Kidney (tissue), 14 donors: Measurements from ENCODE around the gene CCL5. TPM values are rescaled to one million over a fixed set of nuclear protein-coding genes. Genes with fewer than 3 reads are reported as not detected.

Source experiments
- DNase-seq, 5 donors: peaks; one replicate each; pipeline ENCODE4 v3.0.0-alpha.2; 2013 to 2020
- FAIRE-seq: peaks from 2 replicates; lab custom pipeline; 2012; peaks lifted over from hg19 to GRCh38; lab: Jason Lieb, UNC
- H3K27ac ChIP-seq, 2 donors: one replicate each; pipeline ENCODE4 v1.7.0; 2013; ENCODE audit warnings: low read depth in 2 of 2, low read length in 2 of 2, inconsistent platforms in 1 of 2
- H3K27me3 ChIP-seq: one replicate; pipeline ENCODE4 v1.7.1; 2013; ENCODE audit warnings: low read length, inconsistent platforms; ENCODE audit not compliant: control insufficient read depth, insufficient read depth
- H3K36me3 ChIP-seq, 3 donors: one replicate each; pipeline versions ENCODE4 v1.7.0 to v1.7.1; 2013; ENCODE audit warnings: low read length in 3 of 3, control low read depth in 1 of 3, inconsistent platforms in 1 of 3; ENCODE audit not compliant: insufficient read depth in 3 of 3, control insufficient read depth in 2 of 3
- H3K4me1 ChIP-seq, 3 donors: one replicate each; pipeline versions ENCODE4 v1.7.0 to v1.7.1; 2013; ENCODE audit warnings: low read length in 3 of 3, inconsistent platforms in 1 of 3, low read depth in 1 of 3; ENCODE audit not compliant: control insufficient read depth in 2 of 3, insufficient read depth in 2 of 3
- H3K4me3 ChIP-seq, 3 donors: one replicate each; pipeline versions ENCODE4 v1.7.0 to v1.8.1; 2013; ENCODE audit warnings: low read length in 3 of 3, control low read depth in 1 of 3, inconsistent platforms in 1 of 3
- H3K9ac ChIP-seq, 3 donors: one replicate each; pipeline versions ENCODE4 v1.7.0 to v1.7.1; 2013; ENCODE audit warnings: low read length in 3 of 3, control low read depth in 1 of 3, inconsistent platforms in 1 of 3
- H3K9me3 ChIP-seq, 3 donors: one replicate each; pipeline versions ENCODE4 v1.7.0 to v1.7.1; 2013; ENCODE audit warnings: low read length in 3 of 3, control low read depth in 1 of 3, inconsistent platforms in 1 of 3; ENCODE audit not compliant: control insufficient read depth in 2 of 3, insufficient read depth in 1 of 3
- intact Hi-C: fragments of 100-400 bp; cut with DNase I; formaldehyde crosslinking; loops from one replicate; pipeline ENCODE4 v1.11.1; 2022
- polyA plus RNA-seq: library from polyadenylated mRNA; stranded (reverse); fragments of 350-450 nt; fragmentation: Illumina TruSeq; extraction: RNeasy Lipid Tissue Mini Kit (QIAGEN cat#74804); gene quantifications from one replicate; pipeline ENCODE4 v1.2.3, GENCODE V29; 2014; ENCODE audit warnings: low read depth, low replicate concordance; ENCODE audit not compliant: insufficient read depth
- total RNA-seq: library from RNA; stranded (reverse); fragmentation: NEBNext Ultra II Directional; extraction: Animal tissue kit (Norgen Biotek cat#: 25700); gene quantifications from one replicate; pipeline ENCODE4 v1.2.1, GENCODE V29; 2021
- TF ChIP-seq, protein P1 (sequence below): IDR thresholded peaks from 3 replicates; pipeline ENCODE4 v1.5.1; 2012; ENCODE audit warnings: mild to moderate bottlenecking, moderate library complexity, borderline replicate concordance; ENCODE audit not compliant: insufficient read depth; ENCODE audit errors: extremely low read depth
- donor health status: control.
- donor health status: control.
- donor health status: control.
- donor health status: control.
- donor health status: control.
- donor health status: DM: yes; HTN: yes; CAD: no.
- donor health status: Normal renal cell carcinoma (clear cell type).

The CCL5 gene
- total and polyA plus RNA-seq, 2 donors from 2014 or later, result 4.2 to 10.3 TPM

DNA sequence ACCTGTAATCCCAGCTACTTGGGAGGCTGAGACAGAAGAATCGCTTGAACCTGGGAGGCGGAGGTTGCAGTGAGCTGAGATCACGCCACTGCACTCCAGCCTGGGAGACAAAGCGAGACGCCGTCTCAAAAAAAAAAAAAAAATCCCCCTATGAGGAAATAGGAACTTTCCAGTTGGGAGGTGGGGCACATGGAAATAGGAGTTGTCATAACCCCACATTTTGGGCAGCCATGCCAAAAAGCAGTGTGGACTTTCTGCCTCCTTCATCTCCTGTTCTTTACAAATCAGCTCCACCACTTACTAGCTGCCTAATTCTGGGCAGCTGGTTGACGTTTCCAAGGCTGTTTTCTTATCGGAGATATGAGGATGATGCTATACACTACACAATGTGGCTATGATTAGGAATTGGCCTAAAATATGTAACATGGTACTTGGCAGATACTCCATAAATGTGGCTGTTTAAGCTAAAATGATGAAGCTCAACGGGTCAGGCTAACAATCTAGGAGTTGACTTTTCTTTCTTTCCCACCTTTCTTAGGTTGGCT lies 21.5 kb upstream of the CCL5 start:
- Histone ChIP-seq H3K9me3 (no peaks in the 10 kb centered on the region), H3K27ac (no peak overlapping the region), H3K4me1 (peaks cover 0 to 5% (median 3%) of the 10 kb centered on the region in 3 donors), H3K36me3 (no peaks in the 10 kb centered on the region), H3K9ac (no peak overlapping the region), H3K27me3 (no peaks in the 10 kb centered on the region), H3K4me3 (no peak overlapping the region)
- TF ChIP-seq, protein P1, sequence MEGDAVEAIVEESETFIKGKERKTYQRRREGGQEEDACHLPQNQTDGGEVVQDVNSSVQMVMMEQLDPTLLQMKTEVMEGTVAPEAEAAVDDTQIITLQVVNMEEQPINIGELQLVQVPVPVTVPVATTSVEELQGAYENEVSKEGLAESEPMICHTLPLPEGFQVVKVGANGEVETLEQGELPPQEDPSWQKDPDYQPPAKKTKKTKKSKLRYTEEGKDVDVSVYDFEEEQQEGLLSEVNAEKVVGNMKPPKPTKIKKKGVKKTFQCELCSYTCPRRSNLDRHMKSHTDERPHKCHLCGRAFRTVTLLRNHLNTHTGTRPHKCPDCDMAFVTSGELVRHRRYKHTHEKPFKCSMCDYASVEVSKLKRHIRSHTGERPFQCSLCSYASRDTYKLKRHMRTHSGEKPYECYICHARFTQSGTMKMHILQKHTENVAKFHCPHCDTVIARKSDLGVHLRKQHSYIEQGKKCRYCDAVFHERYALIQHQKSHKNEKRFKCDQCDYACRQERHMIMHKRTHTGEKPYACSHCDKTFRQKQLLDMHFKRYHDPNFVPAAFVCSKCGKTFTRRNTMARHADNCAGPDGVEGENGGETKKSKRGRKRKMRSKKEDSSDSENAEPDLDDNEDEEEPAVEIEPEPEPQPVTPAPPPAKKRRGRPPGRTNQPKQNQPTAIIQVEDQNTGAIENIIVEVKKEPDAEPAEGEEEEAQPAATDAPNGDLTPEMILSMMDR, result no peak
- no peak for DNase-seq
- intact Hi-C loops, result no loop called here
- no peak for FAIRE-seq

DNA sequence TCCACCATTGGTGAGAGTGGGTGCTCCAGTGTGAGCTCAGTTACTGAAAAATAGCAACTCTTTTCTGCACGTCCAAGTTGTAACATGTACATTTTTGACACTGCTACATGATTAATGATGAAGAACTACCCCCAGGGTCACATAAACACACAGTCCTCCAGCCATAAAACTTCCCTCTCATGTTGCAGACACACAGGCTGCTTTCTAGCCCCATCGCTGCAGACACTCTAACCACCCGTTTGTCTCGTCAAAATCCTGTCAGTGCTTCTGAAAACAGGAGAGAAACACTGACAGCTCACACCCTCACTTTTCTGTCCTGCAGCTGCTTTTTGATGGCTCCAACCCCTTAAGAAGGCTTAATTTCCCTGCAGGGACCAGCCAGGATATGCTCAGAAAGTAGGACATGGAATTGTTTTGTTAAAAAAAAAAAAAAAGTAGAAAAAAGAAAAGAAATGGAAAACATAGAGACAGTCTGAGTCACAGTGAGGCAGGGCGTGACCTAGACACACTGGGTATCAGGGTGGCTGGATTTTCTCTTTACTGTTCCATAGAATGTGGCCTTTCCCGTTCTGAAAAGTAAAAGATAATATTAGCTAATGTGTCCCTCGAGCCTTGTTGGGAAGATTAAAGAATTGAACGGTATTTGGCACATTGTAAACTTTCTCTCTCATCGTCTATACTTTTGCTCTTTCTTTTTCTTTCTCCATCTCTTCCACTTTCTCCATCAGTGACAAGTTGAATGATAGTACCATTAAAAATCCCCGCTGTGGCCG lies 20.7 kb upstream of the CCL5 start:
- DNase-seq (peak in 4 of 5 donors; percentile 53 to 85 (median 64)), FAIRE-seq (no peak)
- Histone ChIP-seq H3K27me3 (no peaks in the 10 kb centered on the region), H3K9ac (no peak overlapping the region), H3K9me3 (no peaks in the 10 kb centered on the region), H3K36me3 (no peaks in the 10 kb centered on the region), H3K4me3 (no peak overlapping the region), H3K4me1 (peaks cover 0 to 5% (median 3%) of the 10 kb centered on the region in 3 donors), H3K27ac (no peak overlapping the region)
- TF ChIP-seq, protein P1, result no peak
- intact Hi-C loops, result no loop called here

GRCh38 chr17:35900280-35900679 lies 20.1 kb upstream of the CCL5 start:
- peak in 3 of 5 donors; percentile 21 to 48 (median 40) for DNase-seq
- Histone ChIP-seq H3K36me3 (no peaks in the 10 kb centered on the region), H3K9me3 (no peaks in the 10 kb centered on the region), H3K27ac (no peak overlapping the region), H3K4me1 (peaks cover 0 to 5% (median 3%) of the 10 kb centered on the region in 3 donors), H3K27me3 (no peaks in the 10 kb centered on the region), H3K9ac (no peak overlapping the region), H3K4me3 (no peak overlapping the region)
- intact Hi-C loops, result no loop called here
- TF ChIP-seq, protein P1, result no peak
- FAIRE-seq, result no peak
